Progenitor cell of endocrine pancreas (in vitro differentiated cells): ENCODE data around the gene BABAM1. TPM values are rescaled to one million over a fixed set of nuclear protein-coding genes. Genes with fewer than 3 reads are reported as not detected.

ENCODE experiments used
- DNase-seq: peaks from one replicate; pipeline ENCODE4 v3.0.0; 2021; ENCODE audit warnings: low spot score; ENCODE audit not compliant: unreplicated experiment
- H3K27ac Mint-ChIP-seq: 2 replicates; pipeline ENCODE4 v1.8.0; 2021; ENCODE audit warnings: mild to moderate bottlenecking, moderate library complexity, mixed read lengths
- H3K27me3 Mint-ChIP-seq: 2 replicates; pipeline ENCODE4 v1.8.0; 2021; ENCODE audit warnings: mixed read lengths
- H3K36me3 Mint-ChIP-seq: 2 replicates; pipeline ENCODE4 v1.8.0; 2022; ENCODE audit warnings: mixed read lengths; ENCODE audit not compliant: insufficient read depth
- H3K4me1 Mint-ChIP-seq: 2 replicates; pipeline ENCODE4 v1.8.0; 2021; ENCODE audit warnings: low read depth, mixed read lengths
- H3K4me3 Mint-ChIP-seq: 2 replicates; pipeline ENCODE4 v1.8.0; 2021; ENCODE audit warnings: low read depth, mild to moderate bottlenecking, moderate library complexity, mixed read lengths
- H3K9me3 Mint-ChIP-seq: 2 replicates; pipeline ENCODE4 v1.8.0; 2021; ENCODE audit warnings: low read depth, mixed read lengths
- total RNA-seq: library from RNA; stranded (reverse); gene quantifications from 2 replicates; pipeline ENCODE4 v1.2.1, GENCODE V29; 2021
- TF ChIP-seq, protein P1 (sequence below): fragments of 200-600 bp; sonication (generic); IDR thresholded peaks from one replicate; pipeline ENCODE4 v1.5.0; 2021; ENCODE audit warnings: antibody characterized with exemption, mild to moderate bottlenecking; ENCODE audit not compliant: unreplicated experiment

BABAM1 gene
- total RNA-seq, 1 donor from 2014 or later: 113 TPM

DNA sequence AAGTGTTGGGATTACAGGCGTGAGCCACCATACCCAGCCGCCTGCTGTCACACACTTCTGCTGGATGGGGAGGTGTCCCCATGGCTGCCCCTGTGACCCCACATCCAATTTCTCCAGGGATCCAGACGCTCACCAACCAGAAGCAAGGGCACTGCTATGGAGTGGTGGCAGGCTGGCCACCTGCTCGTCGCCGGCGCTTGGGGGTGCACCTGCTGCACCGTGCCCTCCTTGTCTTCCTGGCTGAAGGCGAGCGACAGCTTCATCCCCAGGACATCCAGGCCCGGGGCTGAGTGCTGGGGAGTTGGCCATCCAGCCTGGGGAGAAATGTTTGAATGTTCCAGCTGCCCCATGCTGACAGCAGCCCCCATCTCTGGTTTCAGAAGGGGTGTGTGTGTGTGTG lies 19.0 kb downstream of the BABAM1 start:
- no peaks in the 10 kb centered on the region for H3K36me3 Mint-ChIP-seq
- H3K27me3 Mint-ChIP-seq: peaks cover 6% of the 10 kb centered on the region
- H3K4me1 Mint-ChIP-seq: no peaks in the 10 kb centered on the region
- TF ChIP-seq, protein P1, sequence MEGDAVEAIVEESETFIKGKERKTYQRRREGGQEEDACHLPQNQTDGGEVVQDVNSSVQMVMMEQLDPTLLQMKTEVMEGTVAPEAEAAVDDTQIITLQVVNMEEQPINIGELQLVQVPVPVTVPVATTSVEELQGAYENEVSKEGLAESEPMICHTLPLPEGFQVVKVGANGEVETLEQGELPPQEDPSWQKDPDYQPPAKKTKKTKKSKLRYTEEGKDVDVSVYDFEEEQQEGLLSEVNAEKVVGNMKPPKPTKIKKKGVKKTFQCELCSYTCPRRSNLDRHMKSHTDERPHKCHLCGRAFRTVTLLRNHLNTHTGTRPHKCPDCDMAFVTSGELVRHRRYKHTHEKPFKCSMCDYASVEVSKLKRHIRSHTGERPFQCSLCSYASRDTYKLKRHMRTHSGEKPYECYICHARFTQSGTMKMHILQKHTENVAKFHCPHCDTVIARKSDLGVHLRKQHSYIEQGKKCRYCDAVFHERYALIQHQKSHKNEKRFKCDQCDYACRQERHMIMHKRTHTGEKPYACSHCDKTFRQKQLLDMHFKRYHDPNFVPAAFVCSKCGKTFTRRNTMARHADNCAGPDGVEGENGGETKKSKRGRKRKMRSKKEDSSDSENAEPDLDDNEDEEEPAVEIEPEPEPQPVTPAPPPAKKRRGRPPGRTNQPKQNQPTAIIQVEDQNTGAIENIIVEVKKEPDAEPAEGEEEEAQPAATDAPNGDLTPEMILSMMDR: no peak
- no peak overlapping the region for H3K27ac Mint-ChIP-seq
- no peak for DNase-seq
- H3K4me3 Mint-ChIP-seq: no peak overlapping the region
- no peaks in the 10 kb centered on the region for H3K9me3 Mint-ChIP-seq

DNA sequence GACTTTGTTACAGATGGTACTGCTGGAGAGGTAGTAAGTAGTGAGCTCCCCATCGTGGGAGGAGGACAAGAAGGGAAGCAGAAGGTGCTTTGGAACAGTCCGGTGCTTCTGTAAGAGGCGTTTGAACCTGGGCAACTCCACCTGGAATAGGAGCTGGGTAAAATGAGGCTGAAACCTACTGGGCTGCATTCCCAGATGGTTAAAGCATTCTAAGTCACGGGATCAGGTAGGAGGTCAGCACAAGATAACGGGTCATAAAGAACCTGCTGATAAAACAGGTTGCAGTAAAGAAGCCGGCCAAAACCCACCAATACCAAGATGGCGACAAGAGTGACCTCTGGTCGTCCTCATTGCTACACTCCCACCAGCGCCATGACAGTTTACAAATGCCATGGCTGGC lies 19.5 kb downstream of the BABAM1 start:
- no peak overlapping the region for H3K27ac Mint-ChIP-seq
- no peak overlapping the region for H3K4me3 Mint-ChIP-seq
- no peak for DNase-seq
- TF ChIP-seq, protein P1: no peak
- H3K36me3 Mint-ChIP-seq: no peaks in the 10 kb centered on the region
- H3K4me1 Mint-ChIP-seq: no peaks in the 10 kb centered on the region
- H3K9me3 Mint-ChIP-seq: no peaks in the 10 kb centered on the region
- peaks cover 3% of the 10 kb centered on the region for H3K27me3 Mint-ChIP-seq

DNA sequence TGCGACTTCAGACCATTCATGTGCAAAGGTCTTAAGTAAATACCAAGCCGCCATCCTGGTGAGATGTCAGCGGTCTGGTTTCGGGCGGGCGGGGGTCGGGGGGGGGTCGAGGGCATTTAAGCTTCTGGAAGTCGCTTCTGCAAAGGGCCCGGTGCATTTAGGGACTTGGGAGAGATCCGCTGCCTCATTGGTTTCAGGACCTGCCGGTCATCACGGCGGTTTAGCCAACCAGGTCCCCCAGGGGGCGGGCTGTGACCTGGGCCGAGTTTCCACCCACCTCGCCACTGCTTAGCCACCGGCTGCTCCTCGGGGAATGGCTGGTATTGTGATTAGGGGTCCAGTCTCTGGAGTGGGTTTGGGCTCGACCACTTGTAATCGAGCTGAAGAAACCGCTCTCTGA lies 22.2 kb downstream of the BABAM1 start:
- DNase-seq: peak; percentile 63
- Mint-ChIP-seq H3K36me3 (peaks cover under 1% of the 10 kb centered on the region), H3K4me1 (no peaks in the 10 kb centered on the region), H3K27me3 (no peaks in the 10 kb centered on the region), H3K27ac (no peak overlapping the region), H3K4me3 (no peak overlapping the region), H3K9me3 (no peaks in the 10 kb centered on the region)
- TF ChIP-seq, protein P1: no peak

DNA sequence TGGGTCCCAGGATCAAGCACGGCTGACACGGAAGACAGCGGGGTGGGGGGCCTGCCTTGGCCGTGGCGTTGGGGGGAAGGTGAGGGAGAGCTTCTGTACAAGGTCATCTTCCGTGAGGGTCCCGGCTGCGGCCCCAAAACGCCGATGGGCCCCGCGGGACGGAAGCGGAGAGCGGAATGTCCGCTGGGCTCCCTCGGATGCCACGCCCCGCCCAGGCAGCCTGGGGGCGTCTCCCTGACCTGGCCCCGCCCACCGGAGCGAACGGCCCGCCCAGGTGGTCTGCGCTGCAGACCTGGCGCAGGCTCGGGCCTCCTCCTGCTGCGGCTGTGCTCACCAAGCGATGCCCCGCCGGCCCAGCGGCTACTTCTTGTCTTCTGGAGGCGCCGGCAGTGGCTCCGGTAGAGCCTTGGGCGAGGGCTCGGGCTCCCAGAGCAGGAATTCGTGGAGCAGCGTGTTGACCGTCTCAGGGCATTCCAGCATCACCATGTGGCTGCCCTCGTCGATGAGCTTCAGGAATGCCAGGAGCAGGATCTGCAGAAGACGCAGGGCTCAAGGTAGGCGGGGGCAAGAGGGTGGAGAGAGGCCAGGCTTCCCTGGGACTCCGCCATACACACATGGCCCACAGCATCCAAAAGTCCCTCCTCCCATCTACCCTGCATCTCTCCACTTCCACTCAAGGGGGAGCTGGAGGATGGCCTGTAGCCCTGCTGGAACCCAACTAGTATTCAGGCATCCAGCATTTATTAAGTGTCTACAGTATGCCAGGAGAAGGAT lies 25.2 kb downstream of the BABAM1 start:
- peak; percentile 73 for DNase-seq
- Mint-ChIP-seq H3K4me1 (no peaks in the 10 kb centered on the region), H3K27me3 (no peaks in the 10 kb centered on the region), H3K36me3 (peaks cover 7% of the 10 kb centered on the region), H3K9me3 (no peaks in the 10 kb centered on the region), H3K27ac (peak overlapping the region; percentile 80), H3K4me3 (peak overlapping the region; percentile 67)
- TF ChIP-seq, protein P1: peak; percentile 56

DNA sequence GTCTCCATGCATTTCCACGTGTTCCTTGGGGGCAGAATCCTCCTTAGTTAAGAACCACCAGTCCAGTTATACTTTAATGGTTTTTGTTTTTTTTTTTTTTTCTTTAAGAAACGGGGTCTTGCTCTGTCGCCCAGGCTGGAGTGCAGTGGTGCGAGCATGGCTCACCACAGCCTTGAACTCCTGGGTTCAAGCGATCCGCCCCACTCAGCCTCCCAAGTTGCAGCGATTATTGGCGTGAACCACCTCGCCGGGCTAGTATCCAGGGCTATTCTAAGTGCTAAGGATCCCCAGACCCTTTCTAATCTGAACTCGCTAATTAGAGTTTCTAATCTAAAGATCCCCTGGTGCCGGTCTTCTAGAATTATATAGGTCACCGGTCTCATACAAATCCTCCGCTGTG lies 26.4 kb downstream of the BABAM1 start:
- H3K27ac Mint-ChIP-seq: no peak overlapping the region

More for the DNA sequence above, 26.4 kb downstream of the BABAM1 start:
- Mint-ChIP-seq H3K36me3 (peaks cover 12% of the 10 kb centered on the region), H3K9me3 (no peaks in the 10 kb centered on the region), H3K4me1 (no peaks in the 10 kb centered on the region), H3K4me3 (no peak overlapping the region), H3K27me3 (no peaks in the 10 kb centered on the region)
- DNase-seq: no peak
- TF ChIP-seq, protein P1: no peak
